GM12875 (cell line): ENCODE data around the gene APP.

Source experiments
- H3K4me3 ChIP-seq: one replicate; pipeline ENCODE4 v1.5.1; 2011; ENCODE audit warnings: low read depth, low read length, control low read depth
- CTCF ChIP-seq: IDR thresholded peaks from 2 replicates; pipeline ENCODE4 v1.5.1; 2011; ENCODE audit warnings: low read depth, mild to moderate bottlenecking, control low read depth, inconsistent platforms, low read length, moderate library complexity, borderline replicate concordance; ENCODE audit not compliant: insufficient read depth

APP gene

GRCh38 chr21:25870084-25870483, 300.5 kb downstream of the APP start:
- no peak for TF ChIP-seq CTCF
- H3K4me3 ChIP-seq = no peak overlapping the region

- TF ChIP-seq CTCF = no peak
- H3K4me3 ChIP-seq = no peak overlapping the region
Observed at GRCh38 chr21:25867061-25867460, 303.5 kb downstream of the APP start.

- no peak for TF ChIP-seq CTCF
- no peak overlapping the region for H3K4me3 ChIP-seq
Observed at GRCh38 chr21:25863747-25864146, 306.8 kb downstream of the APP start.

GRCh38 chr21:25863031-25863430, 307.5 kb downstream of the APP start:
- TF ChIP-seq CTCF = no peak
- H3K4me3 ChIP-seq = no peak overlapping the region

GRCh38 chr21:25862596-25862995, 308.0 kb downstream of the APP start:
- peak; percentile 80 for TF ChIP-seq CTCF
- H3K4me3 ChIP-seq = no peak overlapping the region

- no peak overlapping the region for H3K4me3 ChIP-seq
- no peak for TF ChIP-seq CTCF
Observed at GRCh38 chr21:25862112-25862511, 308.5 kb downstream of the APP start.

GRCh38 chr21:25859235-25859929, 311.2 kb downstream of the APP start:
- no peak overlapping the region for H3K4me3 ChIP-seq
- no peak for TF ChIP-seq CTCF
